GM21825 (cell line): Measurements from ENCODE around the gene VPS11.
"Not testable (repeated sequence)": the region's sequence is repeated elsewhere in the genome, so short reads cannot be mapped to it uniquely, and the experiment has no call there.

ENCODE experiments used
- ATAC-seq: cut with Tn5 transposase; IDR thresholded peaks from one replicate; pipeline ENCODE4 v1.9.1; 2021; ENCODE audit warnings: mild to moderate bottlenecking, moderate library complexity; ENCODE audit not compliant: unreplicated experiment

The VPS11 gene

DNA sequence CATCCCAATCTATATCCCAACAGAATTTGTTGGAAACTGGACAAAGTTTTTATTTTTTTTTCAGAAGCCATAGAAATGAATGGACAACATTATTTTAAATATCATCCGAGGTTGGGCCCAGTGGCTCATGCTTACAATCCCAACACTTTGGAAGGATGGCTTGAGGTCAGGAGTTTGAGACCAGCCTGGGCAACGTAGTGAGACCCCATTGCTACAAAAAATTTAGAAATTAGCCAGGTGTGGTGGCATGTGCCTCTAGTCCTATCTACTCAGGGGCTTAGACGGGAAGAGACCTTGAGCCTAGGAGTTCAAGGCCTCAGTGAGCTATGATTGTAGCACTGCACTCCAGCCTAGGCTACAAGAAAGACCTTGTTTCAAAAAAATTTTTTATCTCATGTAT, 32.8 kb upstream of the VPS11 start:
- no peak for ATAC-seq

DNA sequence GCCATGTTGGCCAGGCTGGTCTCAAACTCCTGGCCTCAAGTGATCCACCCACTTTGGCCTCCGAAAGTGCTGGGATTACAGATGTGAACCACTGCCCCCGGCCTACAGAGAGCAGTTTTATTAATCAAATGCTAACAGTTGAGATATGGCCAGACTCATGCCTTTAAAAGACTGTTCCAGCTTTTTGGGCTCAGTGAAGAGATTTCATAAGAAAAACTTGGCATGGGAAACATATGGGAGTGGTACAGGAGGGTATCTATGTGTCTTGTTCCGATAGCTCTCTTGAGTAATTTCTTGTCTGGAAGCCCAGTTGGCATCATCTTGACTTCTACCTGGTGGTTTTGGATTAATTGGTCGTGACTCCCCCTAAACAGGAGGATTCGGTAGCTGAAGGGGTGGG, 28.7 kb upstream of the VPS11 start:
- ATAC-seq = no peak

DNA sequence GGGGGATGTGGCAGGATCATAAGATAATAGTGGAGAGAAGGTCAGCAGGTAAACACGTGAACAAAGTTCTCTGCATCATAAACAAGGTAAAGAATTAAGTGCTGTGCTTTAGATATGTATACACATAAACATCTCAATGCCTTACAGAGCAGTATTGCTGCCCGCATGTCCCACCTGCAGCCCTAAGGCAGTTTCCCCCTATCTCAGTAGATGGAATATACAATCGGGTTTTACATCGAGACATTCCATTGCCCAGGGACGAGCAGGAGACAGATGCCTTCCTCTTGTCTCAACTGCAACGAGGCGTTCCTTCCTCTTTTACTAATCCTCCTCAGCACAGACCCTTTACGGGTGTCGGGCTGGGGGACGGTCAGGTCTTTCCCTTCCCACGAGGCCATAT, 28.1 kb upstream of the VPS11 start:
- not testable (repeated sequence) for ATAC-seq

DNA sequence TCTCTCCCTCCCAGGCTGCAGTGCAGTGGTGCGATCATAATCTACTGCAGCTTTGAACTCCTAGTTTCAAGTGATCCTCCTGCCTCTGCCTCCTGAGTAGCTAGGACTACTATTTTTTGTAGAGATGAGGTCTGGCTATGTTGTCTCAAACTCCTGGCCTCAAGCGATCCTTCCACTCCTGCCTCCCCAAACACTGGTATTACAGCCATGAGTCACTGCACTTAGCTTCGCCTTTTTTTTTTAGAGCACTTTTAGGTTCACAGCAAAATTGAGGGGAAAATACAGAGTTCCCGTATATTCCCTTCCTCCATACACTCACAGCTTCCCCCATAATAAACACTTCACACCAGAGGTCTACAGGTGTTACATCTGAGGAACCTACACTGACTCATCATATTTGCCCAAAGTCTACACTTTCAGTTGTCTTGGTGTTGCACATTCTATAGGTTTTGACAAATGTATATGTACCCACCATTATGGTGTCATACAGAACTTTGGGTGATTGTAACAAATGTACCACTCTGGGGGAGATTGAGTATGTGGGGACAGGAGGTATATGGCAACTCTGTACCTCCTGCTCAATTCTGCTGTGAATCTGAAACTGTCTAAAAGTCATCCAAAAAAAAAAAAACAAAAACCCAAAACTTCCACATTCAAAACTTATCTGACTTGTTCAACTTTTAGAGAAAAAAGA, 25.6 kb upstream of the VPS11 start:
- no peak for ATAC-seq

DNA sequence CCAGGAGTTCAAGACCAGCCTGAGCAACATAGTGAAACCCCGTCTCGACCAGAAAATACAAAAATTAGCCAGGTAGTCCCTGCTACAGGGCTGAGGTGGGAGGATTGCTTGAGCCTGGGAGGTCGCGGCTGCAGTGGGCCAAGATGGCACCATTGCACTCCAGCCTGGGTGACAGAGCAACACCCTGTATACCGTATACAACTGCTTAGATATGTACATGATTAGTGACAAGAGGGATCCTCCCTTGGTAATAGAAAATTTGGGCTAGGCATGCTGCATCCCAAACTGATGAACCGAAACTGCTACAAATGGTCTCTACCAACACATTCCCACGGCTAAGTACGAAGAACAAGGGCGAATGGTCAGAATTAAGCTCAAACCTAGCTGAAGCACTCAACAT, 24.7 kb upstream of the VPS11 start:
- ATAC-seq = no peak

- ATAC-seq = no peak
These were observed 22.9 kb upstream of the VPS11 start for GRCh38 chr11:119044708-119045107.

GRCh38 chr11:119046489-119046888, 21.1 kb upstream of the VPS11 start:
- no peak for ATAC-seq

DNA sequence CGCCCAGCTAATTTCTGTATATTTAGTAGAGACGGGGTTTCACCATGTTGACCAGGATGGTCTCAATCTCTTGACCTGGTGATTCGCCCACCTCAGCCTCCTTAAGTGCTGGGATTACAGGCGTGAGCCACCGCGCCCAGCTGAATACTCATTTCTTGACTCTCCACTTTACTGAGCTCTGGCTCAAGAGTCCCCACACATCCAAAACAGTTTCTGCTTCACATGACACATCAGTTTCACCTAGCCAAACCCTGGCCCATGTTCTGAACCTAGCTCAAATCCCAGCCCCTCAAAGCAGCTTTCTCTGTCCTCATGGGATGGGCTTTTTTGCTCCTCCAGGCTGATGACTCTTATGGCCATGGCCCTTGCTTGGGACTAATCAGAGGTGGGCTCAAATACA, 20.4 kb upstream of the VPS11 start:
- ATAC-seq = no peak

DNA sequence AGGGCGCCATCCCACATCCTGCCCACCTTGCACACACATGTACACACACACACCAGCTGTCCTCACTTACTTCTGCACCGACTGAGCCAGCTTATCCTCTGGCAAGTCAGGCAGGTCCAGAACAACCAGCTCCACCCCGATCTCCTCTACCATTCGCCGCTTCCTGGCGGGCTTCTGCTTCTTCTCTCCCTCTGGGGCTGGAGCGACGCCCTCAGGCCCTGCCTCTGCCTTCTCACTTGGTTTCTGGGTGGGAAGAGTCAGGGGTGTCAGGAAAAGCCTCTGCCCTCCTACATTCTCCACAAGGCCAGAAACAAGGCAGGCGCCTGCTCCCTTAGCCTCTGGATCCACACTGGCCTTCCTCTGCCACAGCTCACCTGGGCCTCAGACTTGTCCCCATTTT, 19.0 kb upstream of the VPS11 start:
- no peak for ATAC-seq

DNA sequence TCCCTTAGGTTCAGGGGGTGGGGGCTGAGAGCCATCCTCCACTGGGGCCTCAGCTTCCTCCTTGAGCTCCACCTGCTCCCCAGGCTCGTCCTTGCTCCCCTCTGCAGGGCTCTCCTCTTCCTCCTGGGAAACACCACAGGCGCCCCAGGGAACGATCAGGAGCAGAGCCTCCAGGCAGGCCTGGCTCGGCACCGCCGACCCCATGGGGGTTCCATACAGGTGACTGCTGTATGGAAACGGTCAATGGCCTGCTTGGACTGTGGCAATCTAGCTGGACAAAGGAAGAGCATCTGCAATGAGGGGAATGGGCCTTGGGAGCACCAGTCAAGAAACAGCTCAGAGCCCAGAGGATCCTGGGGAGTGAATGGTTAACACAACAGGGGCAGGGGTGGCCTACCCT, 18.5 kb upstream of the VPS11 start:
- ATAC-seq = no peak

DNA sequence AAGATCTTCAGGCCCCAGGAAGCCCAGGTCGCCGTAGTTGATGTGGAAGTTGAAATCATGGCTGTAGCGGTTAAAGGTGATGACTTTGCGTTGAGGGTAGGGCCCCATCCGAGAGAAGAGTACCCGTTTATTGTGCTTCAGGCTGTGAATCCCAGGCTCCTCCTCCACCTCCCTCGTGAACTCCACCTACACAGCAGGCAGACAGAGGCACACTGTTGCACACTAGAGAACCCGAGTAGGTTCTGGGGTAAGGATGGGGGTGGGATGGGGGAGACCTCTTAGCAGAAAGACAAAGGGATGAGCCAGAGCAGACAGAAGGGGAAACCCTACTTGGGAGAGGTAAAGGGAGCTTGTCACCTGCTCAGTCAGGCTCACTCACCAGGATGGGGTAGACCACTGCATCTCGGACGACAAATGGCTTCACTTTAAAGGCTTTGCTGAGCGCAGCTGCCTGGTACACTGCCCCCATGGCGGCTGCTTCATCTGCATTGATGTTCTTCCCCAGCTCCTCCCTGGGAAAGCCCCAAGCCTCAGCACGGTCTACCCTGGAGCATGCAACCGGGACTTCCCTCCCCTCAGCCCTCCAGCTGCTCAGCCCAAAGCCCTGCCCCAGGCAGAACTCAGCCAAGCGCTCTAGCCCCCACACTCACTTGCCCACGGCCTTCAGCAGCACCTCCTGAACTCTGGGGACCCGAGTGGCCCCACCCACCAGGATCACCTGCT, 16.0 kb upstream of the VPS11 start:
- ATAC-seq = peak; percentile 47

GRCh38 chr11:119052163-119052814, 15.3 kb upstream of the VPS11 start:
- ATAC-seq = no peak

DNA sequence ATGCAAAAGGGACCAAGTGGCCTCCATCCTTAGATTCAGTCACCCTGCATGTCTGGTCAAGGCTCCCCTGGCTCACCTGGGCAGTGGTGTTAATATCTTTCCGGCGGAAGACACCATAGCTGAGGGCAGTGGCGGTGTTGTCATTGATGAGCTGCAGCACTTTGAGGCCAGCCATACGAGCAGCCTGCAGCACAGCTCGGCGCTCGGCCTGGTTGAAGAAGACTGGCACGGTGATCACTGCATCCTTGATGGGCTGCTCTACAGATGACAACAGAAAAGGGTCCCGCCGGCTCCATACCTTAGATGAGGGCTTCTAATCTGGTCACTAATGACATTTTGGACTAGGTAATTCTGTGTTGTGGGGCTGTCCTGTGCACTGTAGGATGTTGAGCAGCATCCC, 13.2 kb upstream of the VPS11 start:
- no peak for ATAC-seq

DNA sequence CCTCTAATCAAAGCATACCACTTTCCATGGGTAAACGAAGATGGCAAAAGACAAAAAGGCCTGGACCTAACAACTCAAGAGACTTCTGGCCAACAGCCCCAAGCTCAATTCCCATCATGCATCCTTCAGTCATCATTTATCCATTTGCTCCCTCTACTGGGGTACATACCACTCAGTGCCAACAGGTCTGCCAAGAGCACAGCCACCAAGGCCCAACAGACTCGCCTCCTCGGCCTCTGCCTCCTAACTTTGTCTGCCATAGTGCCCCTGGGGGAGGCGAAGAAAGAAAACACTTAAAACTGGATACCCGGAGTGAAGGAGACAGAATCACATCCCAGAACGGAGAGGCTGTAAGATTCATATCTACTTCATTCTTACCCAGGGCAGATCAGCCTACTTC, 11.7 kb upstream of the VPS11 start:
- no peak for ATAC-seq

DNA sequence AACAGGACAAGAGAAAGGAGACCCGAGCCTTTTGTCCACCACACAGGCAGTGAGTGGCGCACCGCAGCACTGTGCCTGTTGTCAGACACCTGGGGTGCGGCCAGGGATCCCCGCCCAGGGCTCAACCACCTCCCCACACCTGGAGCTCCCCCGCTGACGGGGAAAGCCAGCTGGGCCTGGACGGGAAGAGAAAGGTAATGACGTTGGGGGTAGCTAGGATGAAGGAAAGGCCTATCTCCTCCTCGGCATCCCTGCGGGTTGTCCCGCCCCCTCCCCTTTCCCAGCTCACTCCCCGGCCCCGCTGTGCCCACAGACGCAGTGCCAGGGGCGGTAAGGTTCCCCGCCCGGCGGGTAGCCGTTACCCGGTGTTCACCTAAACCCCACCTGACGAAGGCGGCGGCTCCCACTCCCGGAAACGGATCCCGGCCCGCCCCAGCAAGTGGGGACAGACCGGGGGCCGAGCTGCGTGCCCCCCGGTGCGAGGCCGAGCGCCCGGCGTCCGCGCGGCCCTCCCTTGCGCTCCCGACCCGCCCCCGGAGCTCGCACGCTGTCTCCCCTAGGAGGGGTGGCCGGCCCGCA, 11.1 kb upstream of the VPS11 start:
- no peak for ATAC-seq

GRCh38 chr11:119057000-119057769, 10.4 kb upstream of the VPS11 start, which contains the start of gene HYOU1:
Gene HYOU1 (minus strand): TSS chr11:119057205. CDS start chr11:119056160, 1,045 bp downstream.
- peak; percentile 90 for ATAC-seq

- ATAC-seq = not testable (repeated sequence)
These were observed 8.5 kb upstream of the VPS11 start for GRCh38 chr11:119059128-119059527.

DNA sequence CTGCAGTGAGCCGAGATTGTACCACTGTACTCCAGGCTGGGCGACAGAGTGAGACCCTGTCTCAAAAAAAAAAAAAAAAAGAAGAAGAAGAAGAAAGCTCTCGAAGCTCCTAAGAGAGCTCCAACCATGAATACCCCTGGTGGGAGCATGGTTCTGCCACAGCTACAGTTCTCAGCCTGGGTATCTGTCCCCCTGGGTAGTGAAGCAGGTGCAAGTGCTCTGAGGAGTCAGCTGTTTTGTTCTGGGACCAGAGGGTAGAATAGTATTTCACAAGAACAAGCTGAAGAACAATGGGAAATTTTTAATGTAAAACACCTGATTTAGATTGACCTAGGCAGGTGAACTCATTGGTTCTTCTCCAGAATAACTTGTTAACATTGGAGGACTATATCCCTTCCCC, 6.4 kb upstream of the VPS11 start:
- ATAC-seq = no peak

DNA sequence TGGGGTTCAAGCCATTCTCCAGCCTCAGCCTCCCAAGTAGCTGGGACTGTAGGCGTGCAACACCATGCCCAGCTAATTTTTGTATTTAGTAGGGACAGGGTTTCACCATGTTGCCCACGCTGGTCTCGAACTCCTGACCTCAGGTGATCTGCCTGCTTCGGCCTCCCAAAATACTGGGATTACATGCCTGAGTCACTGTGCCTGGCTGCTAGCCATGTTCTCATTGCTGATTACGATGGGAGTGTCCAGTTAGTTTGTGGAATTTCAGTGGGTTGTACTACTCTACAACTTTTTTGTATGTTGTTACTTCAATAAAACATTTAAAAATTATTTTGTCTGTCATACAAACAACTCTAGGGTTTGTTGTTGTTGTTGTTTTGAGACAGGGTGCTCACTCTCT, 4.8 kb upstream of the VPS11 start:
- no peak for ATAC-seq

GRCh38 chr11:119065369-119065768, 2.2 kb upstream of the VPS11 start:
- ATAC-seq = no peak

GRCh38 chr11:119077839-119078238, 10.2 kb downstream of the VPS11 start:
- no peak for ATAC-seq
